Measurements from ENCODE around the gene ANKRD11. TPM values are rescaled to one million over a fixed set of nuclear protein-coding genes. Genes with fewer than 3 reads are reported as not detected.
"Not testable (repeated sequence)": the region's sequence is repeated elsewhere in the genome, so short reads cannot be mapped to it uniquely, and the experiment has no call there.

Gene ANKRD11
- total RNA-seq, 3 donors from 2014 or later: 153 to 181 (median 162) TPM

DNA sequence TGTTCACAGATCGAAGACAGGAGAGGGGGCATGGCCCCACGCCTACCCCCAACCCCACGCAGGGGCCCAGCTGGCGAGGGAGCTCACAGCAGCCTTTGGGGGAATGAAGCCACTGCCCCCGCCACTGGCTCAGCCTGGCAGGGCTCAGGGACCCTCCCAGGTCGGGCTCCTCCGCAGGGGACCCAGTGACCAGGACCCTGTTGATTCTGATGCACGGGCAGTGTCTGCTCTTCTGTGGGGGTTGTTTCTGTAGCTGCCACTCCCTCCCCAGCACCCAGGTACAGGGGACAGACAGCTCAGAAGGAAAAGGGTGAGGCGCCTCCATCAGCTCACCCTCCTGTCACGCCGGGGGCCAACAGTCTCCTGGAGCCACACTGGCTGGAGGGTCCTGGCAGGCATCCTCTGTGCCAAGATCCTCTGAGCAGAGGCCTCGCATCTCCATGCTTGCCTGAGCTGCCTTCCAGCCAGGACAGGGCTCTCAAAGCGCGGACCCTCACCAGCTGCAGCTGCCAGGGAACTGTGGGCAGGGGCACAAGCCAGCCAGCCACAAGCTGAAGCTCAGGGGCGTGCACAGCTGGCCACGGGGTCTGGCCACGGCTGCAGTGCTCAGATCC, 223.7 kb downstream of the ANKRD11 start:
- H3K4me1 Mint-ChIP-seq (ENCODE audit: low read depth): peaks cover under 1% of the 10 kb centered on the region
- H3K36me3 Mint-ChIP-seq (ENCODE audit: insufficient read depth): peaks cover 9% of the 10 kb centered on the region
- no peak for DNase-seq
- ATAC-seq: no peak
- no peak overlapping the region for H3K4me3 Mint-ChIP-seq
- no peaks in the 10 kb centered on the region for H3K9me3 Mint-ChIP-seq
- no peaks in the 10 kb centered on the region for H3K27me3 Mint-ChIP-seq (ENCODE audit: low read depth)

DNA sequence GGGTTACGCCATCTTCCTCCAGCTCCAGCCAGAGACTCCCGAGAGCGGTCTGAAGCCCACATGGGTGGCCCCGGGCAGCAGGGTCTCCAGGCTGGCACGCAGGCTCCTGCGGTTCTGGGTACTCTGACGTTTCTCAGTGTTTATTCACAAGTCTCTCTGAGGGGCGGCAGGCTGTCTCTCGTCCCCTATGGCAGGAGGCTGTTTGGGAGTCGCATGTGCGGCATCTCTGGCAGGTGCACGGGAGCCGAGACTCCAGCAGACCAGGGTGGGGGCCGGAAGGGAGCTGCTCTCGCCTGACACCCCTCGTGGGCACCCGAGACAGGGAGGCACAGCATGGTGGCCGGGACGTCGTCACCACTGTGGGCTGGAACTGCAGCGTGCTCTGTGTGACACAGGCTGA, 224.7 kb downstream of the ANKRD11 start:
- Mint-ChIP-seq H3K36me3 (ENCODE audit: insufficient read depth) (peaks cover 6% of the 10 kb centered on the region), H3K4me1 (ENCODE audit: low read depth) (peaks cover 2% of the 10 kb centered on the region), H3K27me3 (ENCODE audit: low read depth) (no peaks in the 10 kb centered on the region), H3K9me3 (no peaks in the 10 kb centered on the region), H3K4me3 (no peak overlapping the region)
- DNase-seq (no peak), ATAC-seq (no peak)

DNA sequence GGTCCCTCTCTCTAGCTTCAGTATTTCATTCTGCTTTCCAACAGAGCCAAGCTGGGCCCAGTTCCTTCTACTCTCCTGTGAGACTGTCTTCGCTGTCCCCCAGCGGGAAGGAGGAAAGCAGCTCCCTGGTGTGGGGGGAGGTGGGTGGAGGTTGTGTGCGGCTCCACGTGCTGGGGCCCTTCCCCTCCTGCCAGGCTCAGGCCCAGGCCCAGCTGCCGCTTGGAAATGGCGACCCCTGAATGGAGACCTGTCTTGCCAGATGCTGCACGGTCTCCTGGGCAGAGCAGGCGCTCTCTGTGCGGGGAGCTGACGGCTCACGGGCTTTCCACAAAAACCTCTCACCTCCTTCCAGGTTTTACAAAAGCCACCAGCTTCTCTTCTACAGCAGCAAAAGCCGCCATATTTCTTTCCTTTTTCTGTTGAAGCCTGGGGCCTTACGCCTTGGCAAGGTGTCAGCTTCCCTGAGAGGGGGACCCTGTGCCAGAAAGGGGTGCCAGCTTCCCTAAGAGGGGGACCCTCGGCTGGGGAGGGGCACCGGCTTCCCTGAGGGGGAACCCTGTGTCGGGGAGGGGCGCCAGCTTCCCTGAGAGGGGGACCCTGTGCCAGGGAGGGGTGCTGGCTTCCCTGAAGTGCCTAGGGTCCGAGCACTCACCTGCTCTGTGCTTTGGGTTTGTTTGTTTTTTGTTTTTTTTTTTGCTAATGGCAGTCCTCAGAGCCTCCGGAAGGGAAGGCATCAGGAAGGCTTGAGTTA, 225.4 kb downstream of the ANKRD11 start:
- Mint-ChIP-seq H3K36me3 (ENCODE audit: insufficient read depth) (peaks cover 6% of the 10 kb centered on the region), H3K4me1 (ENCODE audit: low read depth) (peaks cover 2% of the 10 kb centered on the region), H3K27me3 (ENCODE audit: low read depth) (no peaks in the 10 kb centered on the region), H3K9me3 (no peaks in the 10 kb centered on the region), H3K4me3 (no peak overlapping the region)
- ATAC-seq (no peak), DNase-seq (no peak)

DNA sequence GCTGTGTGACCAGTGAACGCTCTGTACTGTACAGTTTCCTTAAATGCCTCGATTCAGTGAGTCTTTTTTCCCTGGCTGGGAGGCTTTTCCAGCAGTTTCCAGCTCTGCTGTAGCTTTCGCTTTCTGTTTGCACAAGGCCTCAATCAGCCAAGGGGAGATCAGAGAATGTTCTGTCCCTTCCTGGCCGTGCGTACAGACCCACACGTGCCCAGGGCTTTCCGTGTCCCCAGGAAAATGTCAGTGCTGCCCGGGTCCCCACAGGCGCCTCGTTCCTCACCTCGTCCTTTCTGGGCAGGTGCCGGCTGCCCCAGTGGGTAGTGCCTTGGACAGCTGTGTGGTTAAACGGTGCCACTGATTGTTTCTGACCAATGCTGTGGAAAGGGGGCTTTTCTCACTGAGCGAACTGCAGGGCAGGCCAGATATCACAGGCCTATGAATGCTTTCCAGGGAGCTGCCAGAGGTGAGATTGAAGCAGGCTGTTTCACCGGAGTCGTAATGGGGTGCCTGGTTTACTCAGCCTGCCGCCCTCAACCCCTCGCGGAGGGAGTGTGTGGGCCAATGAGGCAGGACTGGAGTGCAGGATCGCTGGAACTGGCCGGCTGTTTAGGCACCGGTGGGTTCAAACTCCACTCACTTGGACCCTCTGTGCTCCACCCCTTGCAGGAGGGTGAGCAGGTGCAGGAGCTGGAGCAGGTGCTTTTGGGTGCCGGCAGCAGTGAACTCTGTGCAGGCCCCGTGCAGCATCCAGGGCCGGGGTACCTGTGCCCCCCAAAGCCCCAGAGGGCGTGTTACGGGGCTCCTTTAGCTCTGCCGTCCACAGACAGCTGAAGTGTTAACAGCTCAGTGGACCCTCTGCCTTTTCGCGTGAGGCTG, 228.4 kb downstream of the ANKRD11 start:
- ATAC-seq (no peak), DNase-seq (no peak)
- Mint-ChIP-seq H3K4me1 (ENCODE audit: low read depth) (peaks cover 11% of the 10 kb centered on the region), H3K27me3 (ENCODE audit: low read depth) (peaks cover 17% of the 10 kb centered on the region), H3K36me3 (ENCODE audit: insufficient read depth) (peaks cover 4% of the 10 kb centered on the region), H3K4me3 (no peak overlapping the region), H3K9me3 (no peaks in the 10 kb centered on the region)

DNA sequence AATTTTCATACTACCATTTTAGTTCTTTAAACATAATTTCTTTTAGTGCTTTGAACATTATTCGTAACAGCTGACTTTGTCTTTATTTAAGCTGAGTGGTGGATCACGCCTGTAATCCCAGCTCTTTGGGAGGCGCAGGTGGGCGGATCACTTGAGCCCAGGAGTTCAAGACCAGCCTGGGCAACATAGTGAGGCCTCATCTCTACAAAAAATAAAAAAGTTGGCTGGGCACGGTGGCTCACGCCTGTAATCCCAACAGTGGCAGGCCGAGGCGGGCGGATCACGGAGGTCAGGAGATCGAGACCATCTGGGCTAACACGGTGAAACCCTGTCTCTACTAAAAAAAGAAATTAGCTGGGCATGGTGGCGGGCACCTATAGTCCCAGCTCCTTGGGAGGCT, 230.5 kb downstream of the ANKRD11 start:
- DNase-seq; H3K9me3 Mint-ChIP-seq; H3K4me3 Mint-ChIP-seq; H3K36me3 Mint-ChIP-seq (ENCODE audit: insufficient read depth); ATAC-seq: not testable (repeated sequence)
- peaks cover 20% of the 10 kb centered on the region for H3K4me1 Mint-ChIP-seq (ENCODE audit: low read depth)
- H3K27me3 Mint-ChIP-seq (ENCODE audit: low read depth): peaks cover 28% of the 10 kb centered on the region

DNA sequence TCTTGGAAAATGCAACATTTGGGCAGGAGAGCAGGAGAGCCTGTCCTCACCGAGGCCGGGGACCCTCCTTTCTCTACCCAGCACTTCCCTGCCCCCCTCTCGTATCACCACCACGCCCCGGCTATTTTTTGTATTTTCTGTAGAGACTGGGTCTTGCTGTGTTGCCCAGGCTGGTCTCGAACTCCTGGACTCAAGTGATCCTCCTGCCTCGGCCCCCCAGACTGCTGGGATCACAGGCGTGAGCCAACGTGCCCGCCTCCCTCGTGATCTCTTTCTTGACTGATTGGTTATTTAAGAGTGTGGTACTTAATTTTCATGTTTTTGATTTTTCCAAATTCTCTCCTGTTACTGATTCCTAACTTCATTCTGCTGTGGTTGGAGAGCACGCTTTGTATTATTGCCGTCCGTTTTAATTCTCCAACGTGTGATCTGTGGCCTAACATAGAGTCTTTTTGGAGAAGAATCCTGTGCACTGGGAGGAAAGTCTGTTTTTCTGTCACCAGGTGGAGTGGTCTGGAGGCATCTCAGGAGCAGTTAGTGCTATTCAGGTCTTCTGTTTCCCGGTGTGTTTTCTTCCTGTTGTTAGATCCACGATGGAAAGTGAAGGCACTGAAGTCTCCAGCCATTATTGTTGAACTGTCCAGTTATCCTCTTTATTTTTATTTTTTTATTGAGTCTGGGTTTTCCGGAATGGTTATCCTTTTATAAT, 232.4 kb downstream of the ANKRD11 start:
- DNase-seq (no peak), ATAC-seq (no peak)
- H3K4me3 Mint-ChIP-seq: peak overlapping the region; percentile 61
- no peaks in the 10 kb centered on the region for H3K9me3 Mint-ChIP-seq
- H3K36me3 Mint-ChIP-seq (ENCODE audit: insufficient read depth): no peaks in the 10 kb centered on the region
- peaks cover 28% of the 10 kb centered on the region for H3K27me3 Mint-ChIP-seq (ENCODE audit: low read depth)
- peaks cover 20% of the 10 kb centered on the region for H3K4me1 Mint-ChIP-seq (ENCODE audit: low read depth)

DNA sequence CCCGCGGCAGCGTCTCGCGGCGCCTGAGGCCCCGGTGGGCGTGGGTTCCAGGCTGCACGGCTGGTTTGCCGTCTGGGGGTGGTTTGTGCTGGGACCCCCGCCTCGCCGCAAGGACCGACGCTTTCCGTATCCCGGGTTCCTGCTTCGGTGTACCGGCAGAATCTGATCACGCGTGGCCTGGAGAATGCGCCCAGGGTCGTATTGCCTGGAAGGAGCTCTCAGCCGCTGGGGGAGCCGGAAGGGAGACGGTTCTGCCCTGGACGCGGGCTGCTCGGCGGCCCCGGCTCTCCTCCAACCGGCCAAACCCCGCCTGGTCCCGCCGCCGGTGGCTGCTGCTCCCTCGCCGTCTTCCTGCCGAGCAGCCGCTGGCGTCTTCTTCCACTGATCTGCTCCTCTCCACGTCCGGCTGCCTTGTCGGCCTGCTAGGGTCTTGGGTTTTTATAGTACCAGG, 233.1 kb downstream of the ANKRD11 start:
- DNase-seq: no peak
- peak overlapping the region; percentile 61 for H3K4me3 Mint-ChIP-seq

DNA sequence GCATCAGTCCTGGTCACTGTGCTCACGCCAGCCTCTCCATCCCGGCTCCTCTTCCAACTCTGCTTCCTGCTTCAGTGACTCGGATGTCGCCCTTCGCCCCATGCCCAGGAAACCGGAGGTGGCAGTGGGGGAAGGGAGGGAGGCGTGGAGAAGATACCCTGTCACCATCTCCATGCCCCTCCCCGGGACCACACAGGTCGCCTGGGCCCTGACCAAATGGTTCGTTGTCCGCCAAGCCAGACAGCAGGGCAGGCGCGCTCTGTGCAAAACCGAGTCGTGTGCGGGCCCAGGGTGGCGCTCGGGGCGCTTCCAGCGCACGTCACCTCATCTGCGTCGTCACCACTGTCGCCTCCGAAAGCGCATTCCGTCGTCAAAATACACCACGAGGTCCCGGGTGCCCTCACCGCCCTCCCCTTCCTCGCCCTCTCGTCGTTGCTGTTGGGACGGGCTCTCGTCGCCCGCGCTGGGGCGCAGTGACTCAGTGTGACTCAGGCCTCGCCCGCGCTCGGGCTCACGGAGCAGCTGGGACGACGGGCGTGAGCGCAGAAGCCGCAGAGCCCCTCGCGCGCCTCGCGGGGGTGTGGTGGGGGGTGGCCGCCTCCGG, 233.6 kb downstream of the ANKRD11 start:
- ATAC-seq: peak; percentile 99 to 100
- no peak overlapping the region for H3K4me3 Mint-ChIP-seq
- no peaks in the 10 kb centered on the region for H3K9me3 Mint-ChIP-seq
- peaks cover 20% of the 10 kb centered on the region for H3K4me1 Mint-ChIP-seq (ENCODE audit: low read depth)
- H3K27me3 Mint-ChIP-seq (ENCODE audit: low read depth): peaks cover 28% of the 10 kb centered on the region
- H3K36me3 Mint-ChIP-seq (ENCODE audit: insufficient read depth): no peaks in the 10 kb centered on the region
- DNase-seq: peak; percentile 85

More for the DNA sequence above, 233.1 kb downstream of the ANKRD11 start:
- Mint-ChIP-seq H3K4me1 (ENCODE audit: low read depth) (peaks cover 20% of the 10 kb centered on the region), H3K27me3 (ENCODE audit: low read depth) (peaks cover 28% of the 10 kb centered on the region), H3K9me3 (no peaks in the 10 kb centered on the region), H3K36me3 (ENCODE audit: insufficient read depth) (no peaks in the 10 kb centered on the region)
- peak; percentile 33 to 35 for ATAC-seq

DNA sequence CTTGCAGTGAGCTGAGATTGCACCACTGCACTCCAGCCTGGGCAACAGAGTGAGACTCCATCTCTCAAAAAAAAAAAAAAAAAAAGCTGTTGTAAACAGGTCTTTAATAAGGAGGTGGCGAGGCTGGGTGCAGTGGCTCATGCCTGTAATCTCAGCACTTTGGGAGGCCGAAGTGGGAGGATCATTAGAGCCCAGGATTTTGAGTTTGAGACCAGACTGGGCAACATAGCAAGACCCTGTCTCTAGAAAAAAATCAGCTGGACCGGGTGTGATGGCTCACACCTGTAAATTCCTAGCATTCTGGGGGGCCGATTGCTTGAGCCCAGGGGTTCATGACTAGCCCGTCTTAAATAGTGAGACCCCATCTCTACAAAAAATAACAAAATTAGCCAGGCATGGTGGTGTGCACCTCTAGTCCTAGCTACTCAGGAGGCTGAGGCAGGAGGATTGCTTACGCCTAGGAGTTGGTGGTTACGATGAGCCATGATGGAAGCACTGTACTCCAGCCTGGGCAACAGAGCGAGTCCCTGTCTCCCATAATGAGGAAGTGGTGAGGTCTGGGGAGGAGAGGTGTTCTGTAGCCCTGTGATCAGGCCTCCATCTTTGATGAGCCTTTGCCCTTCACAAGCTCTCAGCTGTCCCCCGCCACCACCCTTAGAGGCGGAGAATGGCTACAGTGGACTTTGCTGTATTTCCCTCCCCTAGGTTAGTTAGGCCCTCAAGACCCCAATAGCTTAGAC, 236.6 kb downstream of the ANKRD11 start:
- Mint-ChIP-seq H3K4me3 (no peak overlapping the region), H3K36me3 (ENCODE audit: insufficient read depth) (peaks cover 2% of the 10 kb centered on the region), H3K9me3 (peaks cover 8% of the 10 kb centered on the region), H3K4me1 (ENCODE audit: low read depth) (peaks cover 19% of the 10 kb centered on the region), H3K27me3 (ENCODE audit: low read depth) (peaks cover 21% of the 10 kb centered on the region)
- DNase-seq (no peak), ATAC-seq (no peak)

DNA sequence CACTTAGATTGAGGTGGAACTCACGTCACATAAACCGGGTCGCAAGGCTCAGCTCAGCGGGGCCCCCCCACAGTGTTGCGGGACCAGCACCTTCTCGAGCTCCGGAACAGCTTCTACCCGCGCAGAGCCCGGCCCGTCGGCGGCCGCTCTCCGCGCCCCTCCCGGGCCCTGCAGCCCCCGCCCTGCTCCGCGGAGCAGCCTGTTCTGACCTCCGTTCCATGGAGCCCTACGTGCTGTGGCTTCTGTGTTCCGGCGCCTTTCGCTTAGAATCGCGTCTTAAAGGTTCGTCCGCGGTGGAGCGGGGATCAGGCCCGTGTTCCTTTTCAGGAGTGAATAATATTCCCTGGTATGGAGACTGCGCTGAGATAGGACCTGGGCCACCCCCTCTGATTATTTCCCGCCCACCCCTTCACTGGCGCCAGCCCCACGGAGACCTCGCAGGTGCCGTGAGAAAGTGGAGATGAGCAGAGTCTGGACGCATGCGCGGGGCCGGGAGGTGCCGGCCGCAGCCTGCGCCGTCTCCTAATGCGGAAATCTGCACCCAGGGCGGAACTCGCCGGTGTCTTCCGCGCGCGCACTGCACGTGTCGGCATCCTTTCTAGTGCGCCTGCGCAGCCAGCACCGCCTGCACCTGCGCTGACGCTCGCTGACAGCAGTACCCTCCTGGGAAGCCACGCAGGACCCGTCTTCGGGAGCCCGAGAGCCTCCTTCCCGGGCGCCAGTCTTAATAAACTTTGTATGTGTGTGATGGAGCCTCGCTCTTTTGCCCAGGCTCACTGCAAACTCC, 242.0 kb downstream of the ANKRD11 start:
- peaks cover 5% of the 10 kb centered on the region for H3K4me1 Mint-ChIP-seq (ENCODE audit: low read depth)
- no peaks in the 10 kb centered on the region for H3K27me3 Mint-ChIP-seq (ENCODE audit: low read depth)
- no peak for ATAC-seq

DNA sequence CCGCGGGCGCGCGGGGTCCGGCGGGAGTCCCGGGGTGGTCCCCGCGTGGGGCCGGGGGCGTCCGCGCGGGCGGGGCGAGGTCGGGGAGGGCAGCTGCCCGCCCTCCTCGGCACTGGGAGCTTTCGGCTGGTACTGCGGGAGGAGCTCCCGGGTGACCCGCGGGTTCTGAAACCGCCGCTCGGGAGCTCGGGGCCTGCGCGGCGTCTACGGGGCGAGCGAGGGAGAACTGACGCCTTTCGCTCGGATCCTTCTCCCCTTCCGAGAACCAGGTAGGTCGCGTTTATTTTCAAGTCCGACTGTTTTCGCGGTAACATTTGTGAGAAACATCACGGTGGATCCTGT, 242.7 kb downstream of the ANKRD11 start:
- not testable (repeated sequence) for H3K36me3 Mint-ChIP-seq (ENCODE audit: insufficient read depth)
- ATAC-seq: peak; percentile 55 to 61

More for the DNA sequence above, 242.0 kb downstream of the ANKRD11 start:
- Mint-ChIP-seq H3K4me3 (peak overlapping the region; percentile 75), H3K36me3 (ENCODE audit: insufficient read depth) (peaks cover 2% of the 10 kb centered on the region), H3K9me3 (peaks cover 8% of the 10 kb centered on the region)
- no peak for DNase-seq

DNA sequence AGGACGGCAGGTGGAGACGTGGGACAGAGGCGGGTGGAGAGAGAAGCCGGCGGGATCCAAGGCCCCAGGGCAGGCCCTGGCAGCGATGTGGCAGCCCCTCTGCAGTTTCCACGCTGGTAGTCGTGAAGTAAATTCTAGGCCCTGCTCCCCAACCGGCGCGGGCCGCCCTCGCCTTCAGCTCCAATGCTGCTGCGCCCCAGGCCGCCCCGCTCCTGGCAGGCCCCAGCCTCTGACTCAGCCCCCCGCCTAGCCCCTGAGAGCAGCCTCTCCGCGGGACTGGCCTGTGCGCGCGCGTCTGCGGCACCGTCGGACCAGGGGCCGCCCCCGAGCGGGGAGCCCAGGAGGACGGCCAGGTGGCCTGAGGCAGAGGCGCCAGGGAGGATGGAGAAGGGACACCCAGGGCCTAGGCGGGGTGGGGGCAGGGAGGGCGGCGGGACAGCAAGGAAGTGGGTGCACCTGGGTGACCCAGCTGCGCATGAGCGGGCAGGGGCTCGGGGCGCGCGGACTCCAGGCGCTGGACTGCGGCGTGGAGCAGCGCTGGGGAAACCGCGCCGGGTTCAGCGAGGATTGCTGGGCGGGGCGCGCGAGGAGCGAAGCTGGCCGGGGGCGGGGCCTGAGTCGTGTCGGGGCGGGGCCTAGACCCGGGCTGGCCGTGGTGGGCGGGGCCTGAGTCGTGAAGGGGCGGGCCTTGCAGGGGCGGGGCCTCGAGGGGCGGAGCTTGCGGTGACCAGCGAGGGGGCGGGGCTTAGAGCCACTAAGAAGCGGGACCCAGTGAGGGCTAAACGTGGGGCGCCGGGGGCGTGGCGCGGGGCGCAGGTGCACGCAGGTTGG, 243.2 kb downstream of the ANKRD11 start:
- ATAC-seq (peak; percentile 85 to 89), DNase-seq (peak; percentile 96)
- H3K4me1 Mint-ChIP-seq (ENCODE audit: low read depth): peaks cover 11% of the 10 kb centered on the region
- H3K4me3 Mint-ChIP-seq: peak overlapping the region; percentile 58
- peaks cover 2% of the 10 kb centered on the region for H3K36me3 Mint-ChIP-seq (ENCODE audit: insufficient read depth)
- H3K27me3 Mint-ChIP-seq (ENCODE audit: low read depth): no peaks in the 10 kb centered on the region
- peaks cover 8% of the 10 kb centered on the region for H3K9me3 Mint-ChIP-seq

More for the DNA sequence above, 242.7 kb downstream of the ANKRD11 start:
- not testable (repeated sequence) for DNase-seq; H3K27me3 Mint-ChIP-seq (ENCODE audit: low read depth); H3K9me3 Mint-ChIP-seq
- Mint-ChIP-seq H3K4me1 (ENCODE audit: low read depth) (peaks cover 11% of the 10 kb centered on the region), H3K4me3 (peak overlapping the region; percentile 75)
